Left ventricle myocardium superior (tissue), 1 donor: ENCODE measurements around the gene BACH2. TPM values are rescaled to one million over a fixed set of nuclear protein-coding genes. Genes with fewer than 3 reads are reported as not detected.
A peak's percentile ranks its signal among the peaks of the same experiment; 100 is the strongest.
"Not testable (repeated sequence)": the region's sequence is repeated elsewhere in the genome, so short reads cannot be mapped to it uniquely, and the experiment has no call there.

Experiments used
- ATAC-seq: fragments of 200-7000 bp; cut with Tn5 transposase; one replicate; pipeline ENCODE4 v1.9.1; 2020; ENCODE audit warnings: mild to moderate bottlenecking, moderate library complexity
- DNase-seq: peaks from one replicate; pipeline ENCODE4 v3.0.0-alpha.2; 2020
- intact Hi-C: fragments of 100-400 bp; cut with micrococcal nuclease; formaldehyde crosslinking; loops from one replicate; pipeline ENCODE4 v1.11.0; 2022
- total RNA-seq: library from RNA; stranded (reverse); fragmentation: NEBNext Ultra II Directional; extraction: Animal tissue kit (Norgen Biotek cat#: 25700); gene quantifications from one replicate; pipeline ENCODE4 v1.2.1, GENCODE V29; 2021
- donor health status: DM: no; HTN: yes; CAD: no; lungs with severe emphysema.

BACH2 gene
- total RNA-seq, 1 donor from 2014 or later: 1.5 TPM

DNA sequence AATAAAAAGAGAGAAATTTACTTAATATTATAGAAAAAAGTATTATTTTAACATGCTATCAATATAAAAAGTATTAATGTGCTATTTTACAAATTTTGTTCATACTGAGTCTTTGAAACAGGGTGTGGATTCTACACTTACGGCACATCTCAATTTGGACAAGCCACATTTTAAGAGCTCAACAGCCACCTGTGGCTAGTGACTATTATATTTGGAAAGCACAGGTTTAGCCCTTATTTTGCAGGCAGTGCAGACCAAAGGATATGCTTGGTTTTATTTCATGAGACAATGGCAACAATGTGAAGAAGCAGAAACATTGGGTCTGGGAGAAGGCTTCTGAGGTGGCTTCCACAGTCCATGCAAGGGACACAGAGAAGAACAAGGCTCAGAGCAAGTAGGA lies 74.6 kb downstream of the BACH2 start:
- no peak for DNase-seq
- intact Hi-C loops: no loop called here
- ATAC-seq: no peak

DNA sequence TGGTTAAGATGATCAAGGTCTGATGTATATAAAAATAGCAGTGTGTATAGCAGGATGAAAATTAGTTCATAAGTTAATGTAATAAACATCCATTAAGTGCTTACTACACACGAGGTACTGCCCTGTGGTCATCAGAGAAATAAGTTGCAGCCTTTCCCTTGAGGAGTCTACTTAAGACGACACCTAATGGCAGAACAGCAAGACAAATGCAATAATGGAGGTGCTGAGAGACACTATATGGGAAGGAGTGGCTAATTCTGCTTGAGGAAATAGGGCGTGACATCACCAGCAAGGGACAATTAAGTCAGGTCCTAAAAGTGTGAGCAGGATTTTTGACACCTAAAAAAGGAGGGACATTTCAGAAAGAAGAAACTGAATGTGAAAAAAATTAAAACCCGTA lies 75.2 kb downstream of the BACH2 start:
- intact Hi-C loops: no loop called here
- DNase-seq: no peak
- no peak for ATAC-seq

DNA sequence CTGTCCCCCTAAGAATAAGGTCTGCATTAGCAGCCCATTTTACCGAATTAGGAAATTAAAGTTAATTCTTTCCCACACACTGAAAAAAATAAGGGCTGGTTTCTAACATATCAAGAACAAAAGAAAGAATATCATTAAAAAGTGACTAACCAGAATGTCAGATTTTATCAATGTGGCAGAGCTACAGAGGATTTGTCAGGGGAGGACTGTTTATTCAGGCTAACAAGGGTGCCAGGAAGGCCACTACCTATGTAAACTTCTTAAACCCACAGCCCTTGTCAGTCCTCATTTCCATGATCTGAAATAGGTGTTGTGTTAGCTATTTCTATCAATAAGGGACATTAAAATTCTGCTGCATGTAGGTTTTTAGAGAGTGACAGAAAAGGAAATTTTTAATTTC lies 76.4 kb downstream of the BACH2 start:
- ATAC-seq (no peak), DNase-seq (no peak)
- intact Hi-C loops: no loop called here

DNA sequence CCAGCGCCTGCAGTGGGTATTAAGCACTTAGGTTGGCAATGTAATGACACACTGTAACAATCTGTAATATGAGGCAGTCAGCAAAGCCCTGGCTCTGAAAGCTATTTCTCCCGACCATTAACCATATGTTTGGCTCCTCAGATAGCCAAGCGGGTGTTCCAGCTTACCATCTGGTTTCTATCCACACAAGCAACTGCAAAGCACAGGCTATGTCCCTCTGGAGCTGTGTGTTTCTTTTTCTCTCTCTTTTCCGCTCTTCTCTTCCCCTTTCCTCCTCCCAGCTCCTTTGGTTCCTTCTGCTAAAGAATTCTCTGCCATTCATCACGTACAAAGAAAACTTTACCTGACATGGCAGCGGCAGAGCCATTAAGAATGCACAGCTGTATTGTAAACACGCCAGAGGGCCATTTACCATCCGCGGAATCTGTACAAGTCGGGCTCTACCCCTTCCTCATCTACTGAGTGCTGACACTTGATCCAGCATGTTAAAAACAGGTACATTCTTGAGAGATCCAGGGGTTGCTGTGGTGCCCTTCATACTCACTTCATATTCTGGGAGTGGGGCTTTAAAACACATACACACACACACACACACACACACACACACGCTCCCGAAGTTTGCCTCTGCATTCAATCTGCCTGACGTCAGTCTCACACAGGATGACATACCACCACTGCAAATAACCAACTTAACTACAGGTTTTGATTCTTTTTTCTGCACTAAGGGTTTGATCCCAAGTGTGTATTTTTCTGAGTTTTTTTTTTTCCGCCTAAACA lies 77.2 kb downstream of the BACH2 start:
- peak; percentile 79 for ATAC-seq
- intact Hi-C loops: no loop called here
- peak; percentile 28 for DNase-seq

DNA sequence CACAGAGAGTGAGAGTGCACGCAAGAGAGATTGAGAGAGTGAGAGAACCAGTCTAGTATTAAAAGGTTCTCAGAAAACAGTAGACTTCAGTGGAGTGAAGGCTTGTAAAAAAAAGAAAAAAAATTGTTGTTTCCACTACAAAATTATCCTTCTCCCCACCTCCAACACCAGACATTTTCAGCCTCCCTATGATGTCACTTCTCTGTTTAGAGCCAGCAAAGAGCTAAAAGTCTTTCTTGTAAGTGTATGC lies 77.8 kb downstream of the BACH2 start:
- intact Hi-C loops: no loop called here
- no peak for DNase-seq
- no peak for ATAC-seq

DNA sequence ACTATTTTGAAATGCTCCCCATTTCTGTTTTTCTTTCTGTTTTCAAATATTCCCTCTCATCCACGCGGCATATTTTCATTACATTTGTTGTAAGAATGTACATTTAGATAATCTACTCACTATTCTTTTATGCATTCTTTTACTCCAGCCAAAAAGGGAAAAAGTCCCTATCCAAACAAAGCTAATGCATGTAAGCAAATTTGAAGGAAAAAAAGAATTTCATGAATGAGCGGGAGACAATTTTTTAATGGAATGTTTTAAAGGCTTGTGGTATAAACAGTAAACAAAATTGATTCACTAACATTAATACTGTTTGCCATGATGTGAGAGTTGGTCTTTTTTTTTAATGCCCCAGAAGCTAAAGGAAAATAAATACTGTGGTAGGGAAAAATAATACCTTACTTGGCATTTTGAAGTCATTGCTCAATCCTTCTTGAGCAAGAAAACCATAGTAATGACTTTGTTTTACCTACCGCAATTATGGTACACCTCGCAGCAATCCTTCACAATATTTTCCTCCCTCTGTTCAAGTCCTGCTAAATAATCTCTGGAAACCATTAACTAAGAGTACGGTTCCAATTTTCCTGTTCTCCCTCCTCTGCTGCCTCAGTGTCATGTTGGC lies 79.0 kb downstream of the BACH2 start:
- intact Hi-C loops: no loop called here
- no peak for ATAC-seq
- DNase-seq: no peak

DNA sequence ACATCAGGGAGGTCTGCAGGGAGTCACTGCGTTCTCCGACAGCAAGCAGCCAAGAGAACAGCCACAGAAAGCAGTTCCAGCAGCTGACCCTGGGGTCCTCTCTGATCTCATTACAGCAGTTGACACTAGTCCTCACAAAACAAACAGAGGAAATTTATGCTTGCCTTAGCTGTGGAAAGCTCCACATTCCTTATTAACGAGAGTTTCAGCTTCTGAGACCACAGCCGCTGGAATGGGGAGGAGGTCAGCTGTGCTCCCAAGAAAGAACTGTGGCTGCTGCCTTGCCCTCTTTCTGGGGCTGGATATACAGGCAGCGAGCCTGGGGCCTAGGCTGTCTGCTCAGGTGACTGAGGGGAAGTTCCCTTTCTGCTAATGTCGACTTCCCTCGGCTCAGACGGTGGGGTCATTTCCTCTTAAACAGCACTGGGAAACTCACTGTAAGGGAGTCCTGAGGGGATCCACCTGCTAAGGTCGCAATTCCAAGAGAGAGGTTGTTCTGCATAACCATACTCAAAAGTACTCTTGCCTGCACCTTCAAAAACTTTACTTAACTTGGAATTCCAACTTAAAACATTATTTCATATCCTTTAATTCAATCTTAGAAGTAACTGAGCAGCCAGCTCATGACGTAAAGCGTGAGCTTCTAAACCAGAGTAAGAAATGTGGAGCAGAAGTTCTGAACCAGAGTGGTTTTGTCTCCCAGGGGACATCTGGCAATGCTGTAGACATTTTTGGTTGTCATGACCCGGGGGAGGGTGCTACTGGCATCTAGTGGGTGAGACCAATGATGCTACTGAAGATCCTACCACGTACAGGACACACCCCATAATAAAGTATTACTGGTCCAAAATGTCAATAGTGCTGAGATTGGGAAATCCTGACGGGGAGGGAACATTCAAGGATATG lies 80.3 kb downstream of the BACH2 start:
- DNase-seq (no peak), ATAC-seq (no peak)
- intact Hi-C loops: no loop called here

DNA sequence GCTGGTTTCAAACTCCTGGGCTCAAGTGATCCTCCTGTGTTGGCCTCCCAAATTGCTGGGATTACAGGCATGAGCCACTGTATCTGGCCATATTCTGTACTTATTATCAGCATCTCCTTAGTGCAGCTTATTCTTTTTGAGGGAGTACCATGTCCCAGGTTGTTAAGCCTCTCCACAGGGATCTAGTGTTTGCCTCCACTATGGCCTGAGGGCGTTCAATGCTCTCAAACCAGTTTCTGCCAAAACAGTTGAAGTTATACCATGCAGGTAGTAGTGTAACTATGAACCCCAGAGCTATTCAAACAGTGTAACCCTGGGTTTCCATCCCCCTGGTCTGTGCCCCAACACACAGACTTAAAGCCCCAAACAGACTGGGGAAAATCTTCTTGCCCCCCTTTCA lies 81.7 kb downstream of the BACH2 start:
- intact Hi-C loops: no loop called here
- no peak for DNase-seq
- no peak for ATAC-seq

DNA sequence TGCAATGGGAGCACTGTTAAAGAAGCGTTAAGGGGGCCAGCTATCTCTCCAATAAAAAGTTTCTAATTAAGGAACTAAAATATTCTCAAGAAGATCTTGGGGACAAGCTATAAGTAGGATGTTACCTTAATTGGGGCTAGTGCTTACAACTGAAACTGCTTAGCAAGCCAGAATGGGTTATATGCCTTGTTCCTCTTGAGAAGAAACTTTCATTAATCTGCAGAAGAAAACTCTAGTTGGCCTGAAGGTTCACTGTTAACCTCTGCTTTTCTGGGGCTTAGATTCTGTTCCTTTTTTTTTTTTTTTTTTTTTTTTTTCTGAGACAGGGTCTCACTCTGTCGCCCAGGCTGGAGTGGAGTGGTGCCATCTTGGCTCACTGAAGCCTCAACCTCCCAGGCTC lies 82.2 kb downstream of the BACH2 start:
- intact Hi-C loops: no loop called here
- no peak for DNase-seq
- no peak for ATAC-seq

DNA sequence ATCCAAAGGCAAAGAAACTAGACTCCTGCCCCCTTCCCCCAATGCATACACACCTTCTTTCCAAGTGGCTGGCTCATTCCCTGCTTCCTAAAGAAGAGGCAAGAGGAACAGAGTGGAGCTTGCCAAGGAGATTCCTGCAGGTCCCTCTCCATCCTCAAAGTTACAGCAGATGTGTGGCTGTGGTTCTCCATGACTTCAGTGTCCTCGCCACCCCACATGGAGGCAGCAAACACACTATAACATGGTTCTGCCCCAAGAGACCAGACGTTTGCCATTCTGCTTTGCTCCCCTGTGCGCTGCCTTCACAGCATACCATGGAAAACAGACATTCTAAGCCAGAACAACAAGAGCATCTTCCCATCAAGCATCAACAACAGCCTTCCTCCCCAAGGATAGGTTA lies 84.4 kb downstream of the BACH2 start:
- ATAC-seq (no peak), DNase-seq (no peak)
- intact Hi-C loops: no loop called here

DNA sequence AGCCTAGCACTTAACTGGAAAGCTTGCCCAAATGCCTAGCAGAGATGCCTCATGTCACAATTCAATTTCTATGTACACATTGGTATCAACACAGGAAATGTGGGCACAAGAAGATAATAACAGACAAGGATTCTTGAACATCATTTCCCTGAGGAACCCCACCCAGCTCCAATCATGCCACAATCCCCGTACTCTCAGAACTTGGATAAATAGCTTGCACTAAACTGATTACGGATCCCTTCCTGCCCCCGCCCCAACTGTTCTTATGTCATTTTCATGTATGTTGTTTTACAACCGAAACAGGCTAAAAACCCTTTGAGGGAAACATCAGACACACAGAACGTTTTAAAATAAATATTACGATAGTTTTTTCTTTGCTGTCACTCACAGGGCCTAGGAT lies 87.1 kb downstream of the BACH2 start:
- ATAC-seq (no peak), DNase-seq (no peak)
- intact Hi-C loops: no loop called here

DNA sequence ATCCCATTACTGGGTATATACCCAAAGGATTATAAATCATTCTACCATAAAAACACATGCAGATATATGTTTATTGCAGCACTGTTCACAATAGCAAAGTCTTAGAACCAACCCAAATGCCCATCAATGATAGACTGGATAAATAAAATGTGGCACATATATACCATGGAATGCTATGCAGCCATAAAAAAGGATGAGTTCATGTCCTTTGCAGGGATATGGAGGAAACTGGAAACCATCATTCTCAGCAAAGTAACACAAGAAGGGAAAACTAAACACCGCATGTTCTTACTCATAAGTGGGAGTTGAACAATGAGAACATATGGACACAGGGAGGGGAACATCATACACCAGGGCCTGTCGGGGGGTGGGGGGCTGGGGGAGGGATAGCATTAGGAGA lies 88.0 kb downstream of the BACH2 start:
- DNase-seq, ATAC-seq, intact Hi-C loops: not testable (repeated sequence)

DNA sequence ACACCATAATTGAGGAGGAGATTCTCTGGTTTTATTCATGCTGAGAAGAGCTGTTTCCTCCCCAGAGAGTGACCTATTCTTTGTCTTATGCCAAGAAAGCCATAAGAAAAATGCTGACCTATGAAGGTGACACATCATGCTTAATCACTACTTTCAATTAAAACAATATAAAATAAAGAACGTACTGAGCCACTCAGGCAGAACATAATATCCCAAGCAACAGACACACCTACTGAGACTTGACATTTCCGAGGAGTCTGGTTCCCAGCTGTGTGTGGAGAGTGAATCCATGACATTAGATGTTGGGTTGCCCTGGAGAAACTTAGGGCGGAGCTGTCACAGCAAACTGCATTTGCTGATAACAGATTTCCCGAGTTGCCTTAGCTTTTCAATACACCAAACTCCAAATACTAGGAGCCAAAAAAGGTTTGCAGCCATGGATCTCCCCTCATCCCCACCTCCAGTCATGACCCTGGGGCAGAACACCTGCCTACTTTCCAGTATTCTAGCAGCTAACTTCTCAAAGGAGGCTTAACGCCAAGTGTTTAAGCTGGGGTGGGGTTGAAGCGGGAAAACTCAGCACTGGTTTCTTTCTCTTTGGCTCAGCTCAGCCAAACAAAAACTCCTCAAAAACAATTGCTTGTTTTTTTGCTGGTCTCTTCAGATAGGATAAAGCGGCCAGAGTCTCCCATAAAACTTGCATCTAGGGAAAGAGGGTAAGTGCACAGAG lies 92.2 kb downstream of the BACH2 start:
- DNase-seq: no peak
- peak; percentile 57 for ATAC-seq
- intact Hi-C loops: no loop called here

DNA sequence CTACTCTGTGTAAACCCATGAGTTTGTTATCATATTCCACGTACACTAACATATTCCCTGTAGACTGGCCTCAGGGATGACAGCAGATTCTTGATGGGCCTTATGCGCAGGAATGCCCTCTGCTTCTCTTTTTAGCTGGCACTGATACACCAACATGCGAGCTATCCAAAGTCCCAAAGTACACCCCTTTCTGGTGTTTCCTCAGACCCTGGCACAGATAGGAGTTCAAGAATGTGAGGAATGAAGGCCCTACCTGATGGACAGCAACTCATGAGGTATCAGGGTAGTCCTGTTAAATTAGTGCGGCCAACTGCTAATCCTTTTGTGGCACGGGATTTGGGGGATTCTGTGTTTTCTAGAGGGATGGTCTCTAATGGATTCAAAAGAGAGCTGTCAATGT lies 93.0 kb downstream of the BACH2 start:
- no peak for DNase-seq
- intact Hi-C loops: no loop called here
- ATAC-seq: no peak

DNA sequence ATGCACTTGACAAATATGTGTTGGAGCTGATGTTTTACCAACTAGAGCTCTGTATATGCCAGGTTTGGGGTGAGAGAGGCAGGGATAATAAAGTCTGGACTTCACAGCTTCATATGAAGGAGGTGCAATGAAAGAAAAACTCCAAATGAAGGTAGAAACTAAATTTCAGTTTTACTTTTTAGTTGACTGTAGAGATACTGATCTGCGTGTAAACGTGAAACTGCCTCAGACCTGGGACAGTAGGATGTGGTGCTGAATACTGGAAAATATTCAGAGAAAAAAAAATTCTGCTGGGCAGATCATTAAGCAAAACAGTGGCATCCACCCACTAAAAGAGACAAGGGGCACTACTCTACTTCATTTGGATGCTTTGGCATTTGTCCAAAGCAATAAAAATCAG lies 94.5 kb downstream of the BACH2 start:
- intact Hi-C loops: no loop called here
- DNase-seq: no peak
- no peak for ATAC-seq

DNA sequence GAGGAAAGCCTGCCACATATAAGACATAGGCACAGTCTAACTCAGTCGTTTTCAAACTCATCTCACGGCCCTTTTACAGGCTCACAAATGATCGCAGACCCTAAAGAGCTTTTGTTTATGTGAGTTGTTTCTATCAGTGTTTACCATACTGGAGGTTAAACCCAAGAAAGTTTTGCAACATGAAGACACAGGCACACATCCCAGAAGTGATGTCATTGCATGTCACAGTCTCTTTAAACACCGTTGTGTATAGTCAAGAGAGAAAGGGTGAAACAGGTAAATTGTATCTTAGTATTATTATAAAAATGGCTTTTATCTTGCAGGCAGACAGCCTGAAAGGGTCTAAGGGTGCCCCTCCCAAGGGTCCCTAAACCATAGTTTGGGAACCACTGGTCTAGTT lies 96.7 kb downstream of the BACH2 start:
- DNase-seq: no peak
- intact Hi-C loops: no loop called here
- no peak for ATAC-seq

DNA sequence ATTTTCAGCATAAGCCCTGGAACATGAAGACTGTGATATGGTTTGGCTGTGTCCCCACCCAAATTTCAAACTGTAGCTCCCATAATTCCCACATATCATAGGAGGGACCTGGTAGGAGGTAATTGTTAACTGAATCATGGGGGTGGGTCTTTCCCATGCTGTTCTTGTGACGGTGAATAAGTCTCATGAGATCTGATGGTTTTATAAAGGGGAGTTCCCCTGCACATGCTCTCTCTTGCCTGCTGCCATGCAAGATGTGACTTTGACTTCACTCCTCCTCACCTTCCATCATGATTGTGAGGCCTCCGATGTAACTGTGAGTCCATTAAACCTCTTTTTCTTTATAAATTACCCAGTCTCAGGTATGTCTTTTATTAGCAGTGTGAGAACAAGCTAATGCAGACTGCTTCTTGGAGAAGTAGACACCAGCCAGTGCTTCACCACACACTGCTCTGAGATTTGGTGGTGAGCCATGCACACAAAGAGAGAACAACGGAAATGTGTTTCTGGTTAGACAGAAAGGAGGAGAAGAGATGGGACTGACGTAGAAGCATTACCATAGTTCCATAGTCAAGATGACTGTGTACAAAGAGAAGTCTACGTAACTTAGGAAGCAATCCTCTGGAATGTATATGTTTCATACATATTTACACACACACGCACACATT lies 97.8 kb downstream of the BACH2 start:
- ATAC-seq: no peak
- intact Hi-C loops: no loop called here

DNA sequence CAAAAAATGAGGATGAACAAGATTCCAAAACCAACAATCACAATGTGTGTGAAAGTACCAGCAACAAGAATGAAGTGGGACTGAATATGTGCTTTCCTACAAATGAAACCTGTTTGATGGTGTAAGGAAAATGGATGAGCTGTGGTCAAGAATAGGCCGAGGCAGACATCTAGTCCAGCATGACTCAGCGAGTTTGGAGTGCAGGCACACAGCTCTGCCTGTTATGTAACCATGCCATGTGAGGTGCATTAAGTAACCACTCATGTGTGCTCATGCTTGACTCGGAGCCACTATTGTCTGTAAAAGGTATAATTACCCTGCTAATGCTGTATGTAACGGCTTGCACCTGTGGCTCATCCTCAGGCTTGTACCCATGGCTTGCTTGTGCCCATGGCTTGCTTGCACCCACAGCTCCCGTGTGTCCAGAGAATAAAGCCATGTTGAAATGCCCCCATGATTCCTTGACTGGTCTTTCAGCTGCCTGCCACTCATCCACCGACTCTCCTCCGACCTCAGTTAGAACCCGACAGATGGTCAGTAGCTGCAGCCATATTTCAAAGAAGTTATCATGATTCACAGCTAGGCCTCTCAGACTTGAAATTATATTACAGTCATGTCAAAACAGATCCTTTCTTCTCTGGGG lies 98.7 kb downstream of the BACH2 start:
- intact Hi-C loops: no loop called here
- DNase-seq: no peak
- ATAC-seq: peak; percentile 70

More for the DNA sequence above, 97.8 kb downstream of the BACH2 start:
- DNase-seq: no peak
